CD14-positive monocyte (primary cell): ENCODE measurements around the gene MLX. TPM values are rescaled to one million over a fixed set of nuclear protein-coding genes. Genes with fewer than 3 reads are reported as not detected.

Experiments
- DNase-seq, 3 donors: peaks; one replicate each; pipeline ENCODE4 v3.0.0-alpha.2; 2011 to 2022
- H2AFZ ChIP-seq: 2 replicates; pipeline ENCODE4 v1.6.0; 2012; ENCODE audit warnings: mild to moderate bottlenecking, low read depth, low read length, inconsistent platforms; ENCODE audit not compliant: insufficient read depth, poor library complexity, severe bottlenecking
- H3K27ac ChIP-seq, 2 donors: 1 replicate in 1 of 2; 2 replicates in 1 of 2; pipeline ENCODE4 v1.5.1; 2012 to 2013; ENCODE audit warnings: low read length in 2 of 2, control low read depth in 1 of 2, inconsistent platforms in 1 of 2, low read depth in 1 of 2, mild to moderate bottlenecking in 1 of 2
- H3K27me3 ChIP-seq, 2 donors: one replicate each; pipeline versions ENCODE4 v1.6.0 to v1.6.1; 2011 to 2013; ENCODE audit warnings: low read length in 2 of 2; ENCODE audit not compliant: control insufficient read depth in 2 of 2, insufficient read depth in 2 of 2
- H3K36me3 ChIP-seq, 2 donors: replicated peaks in 1 of 2; 1 replicate in 1 of 2; 2 replicates in 1 of 2; pipeline versions ENCODE4 v1.5.1 to v1.6.1; 2012 to 2013; ENCODE audit warnings: low read length in 2 of 2, control low read depth in 1 of 2, inconsistent platforms in 1 of 2, mild to moderate bottlenecking in 1 of 2; ENCODE audit not compliant: insufficient read depth in 2 of 2, control insufficient read depth in 1 of 2
- H3K4me1 ChIP-seq, 2 donors: 1 replicate in 1 of 2; 2 replicates in 1 of 2; pipeline versions ENCODE4 v1.5.1 to v1.6.1; 2012 to 2013; ENCODE audit warnings: low read length in 2 of 2, control low read depth in 1 of 2, inconsistent platforms in 1 of 2, mild to moderate bottlenecking in 1 of 2, moderate library complexity in 1 of 2; ENCODE audit not compliant: insufficient read depth in 2 of 2, control insufficient read depth in 1 of 2
- H3K4me2 ChIP-seq: replicated peaks from 2 replicates; pipeline ENCODE3; 2012; ENCODE audit warnings: low read length, moderate library complexity, mild to moderate bottlenecking; ENCODE audit not compliant: poor library complexity, severe bottlenecking; ENCODE audit errors: extremely low read depth
- H3K4me3 ChIP-seq, 3 experiments: fragments of 200-600 bp in 1 of 3; sonication (generic) in 1 of 3; replicated peaks in 1 of 3; 1 replicate in 2 of 3; 2 replicates in 1 of 3; pipeline ENCODE4 v1.5.1; 2011 to 2013; ENCODE audit warnings: low read length in 3 of 3, mild to moderate bottlenecking in 3 of 3, control low read depth in 2 of 3, low read depth in 2 of 3, inconsistent platforms in 1 of 3, moderate library complexity in 1 of 3
- H3K79me2 ChIP-seq: 2 replicates; pipeline ENCODE4 v1.6.0; 2012; ENCODE audit warnings: mild to moderate bottlenecking, control low read depth, inconsistent platforms, low read length, moderate library complexity; ENCODE audit not compliant: insufficient read depth
- H3K9ac ChIP-seq: 2 replicates; pipeline ENCODE4 v1.6.0; 2017; ENCODE audit warnings: low read length, mild to moderate bottlenecking; ENCODE audit not compliant: insufficient read depth, poor library complexity, severe bottlenecking
- H3K9me3 ChIP-seq, 2 donors: replicated peaks in 1 of 2; 1 replicate in 1 of 2; 2 replicates in 1 of 2; pipeline versions ENCODE4 v1.5.1 to v1.6.1; 2012 to 2013; ENCODE audit warnings: low read length in 2 of 2, control low read depth in 1 of 2; ENCODE audit not compliant: control insufficient read depth in 1 of 2, insufficient read depth in 1 of 2
- H4K20me1 ChIP-seq: 2 replicates; pipeline ENCODE4 v1.6.0; 2012; ENCODE audit warnings: mild to moderate bottlenecking, low read length, control low read depth, moderate library complexity; ENCODE audit not compliant: insufficient read depth
- H3K27ac Mint-ChIP-seq, 7 donors: one replicate each; pipeline ENCODE4 v1.8.0; 2020; ENCODE audit warnings: mild to moderate bottlenecking in 7 of 7, mixed read lengths in 7 of 7, moderate library complexity in 6 of 7, inconsistent platforms in 2 of 7
- H3K27me3 Mint-ChIP-seq, 3 donors: one replicate each; pipeline ENCODE4 v1.8.0; 2021 to 2022; ENCODE audit warnings: low read depth in 3 of 3, mild to moderate bottlenecking in 3 of 3, mixed read lengths in 3 of 3, moderate library complexity in 3 of 3, inconsistent platforms in 1 of 3
- H3K36me3 Mint-ChIP-seq, 2 donors: one replicate each; pipeline ENCODE4 v1.8.0; 2020; ENCODE audit warnings: mixed read lengths in 2 of 2, inconsistent platforms in 1 of 2, mild to moderate bottlenecking in 1 of 2
- H3K4me1 Mint-ChIP-seq: one replicate; pipeline ENCODE4 v1.8.0; 2020; ENCODE audit warnings: mild to moderate bottlenecking, mixed read lengths
- H3K4me3 Mint-ChIP-seq, 2 donors: one replicate each; pipeline ENCODE4 v1.8.0; 2020; ENCODE audit warnings: mild to moderate bottlenecking in 2 of 2, mixed read lengths in 2 of 2, moderate library complexity in 1 of 2
- H3K9me3 Mint-ChIP-seq, 7 donors: one replicate each; pipeline ENCODE4 v1.8.0; 2020 to 2022; ENCODE audit warnings: mixed read lengths in 7 of 7, mild to moderate bottlenecking in 6 of 7, moderate library complexity in 6 of 7, inconsistent platforms in 2 of 7
- CTCF ChIP-seq: fragments of 200-600 bp; IDR thresholded peaks from one replicate; pipeline ENCODE4 v1.8.0; 2022; ENCODE audit warnings: antibody characterized with exemption, mild to moderate bottlenecking
- WGBS: methylation state at CpG from one replicate; pipeline ENCODE4 v1.1.5; 2013; ENCODE audit warnings: missing lambda C conversion rate; ENCODE audit not compliant: insufficient coverage; 5-methylcytosine and 5-hydroxymethylcytosine counted together
- intact Hi-C, 2 donors: fragments of 100-400 bp; cut with micrococcal nuclease; formaldehyde crosslinking; loops; one replicate each; pipeline versions ENCODE4 v1.15.0 to v1.15.1; 2023
- polyA plus RNA-seq, 3 donors: library from polyadenylated mRNA; depleted of rRNA in 1 of 3; unstranded in 2 of 3; stranded (reverse) in 1 of 3; fragments of 300-500 nt in 2 of 3; fragments of >200 nt in 1 of 3; fragmentation: Illumina TruSeq in 2 of 3; gene quantifications; 1 replicate in 2 of 3; 2 replicates in 1 of 3; pipeline ENCODE4 v1.2.3, GENCODE V29; 2012 to 2021

The MLX gene
- polyA plus RNA-seq, 3 donors = 61.4 to 106 (median 63.5) TPM

- no peak overlapping the region for H3K4me3 ChIP-seq
- Mint-ChIP-seq H3K4me1 (peaks cover 41% of the 10 kb centered on the region), H3K36me3 (peaks cover 37 to 60% of the 10 kb centered on the region in 2 donors), H3K4me3 (no peak overlapping the region), H3K9me3 (peaks cover 0 to 2% (median 0%) of the 10 kb centered on the region in 7 donors), H3K27ac (no peak overlapping the region), H3K27me3 (peaks cover 1 to 7% (median 3%) of the 10 kb centered on the region in 3 donors)
- H3K9ac ChIP-seq = no peak overlapping the region
- peaks cover 54% of the 10 kb centered on the region for H4K20me1 ChIP-seq
- H3K9me3 ChIP-seq = no peaks in the 10 kb centered on the region
- no peaks in the 10 kb centered on the region for H3K79me2 ChIP-seq
- 93% methylated on average over 9 of the region's 11 CpGs for WGBS
- peaks cover 36 to 38% of the 10 kb centered on the region in 2 donors for H3K4me1 ChIP-seq
- no peak overlapping the region for H3K27ac ChIP-seq
- H3K27me3 ChIP-seq = no peaks in the 10 kb centered on the region
- no peak overlapping the region for H3K4me2 ChIP-seq
- no peak for DNase-seq
- intact Hi-C loops = no loop called here
- no peak for TF ChIP-seq CTCF
- H3K36me3 ChIP-seq = peaks cover 25 to 35% of the 10 kb centered on the region in 2 donors
- H2AFZ ChIP-seq = no peak overlapping the region
Observed at GRCh38 chr17:42521666-42522262, 45.1 kb upstream of the MLX start.

- no peaks in the 10 kb centered on the region for H3K9me3 ChIP-seq
- intact Hi-C loops = no loop called here
- no peak overlapping the region for H3K4me3 ChIP-seq
- Mint-ChIP-seq H3K9me3 (peaks cover 0 to 2% (median 0%) of the 10 kb centered on the region in 7 donors), H3K4me1 (peaks cover 37% of the 10 kb centered on the region), H3K27me3 (peaks cover 1 to 7% (median 3%) of the 10 kb centered on the region in 3 donors), H3K27ac (no peak overlapping the region), H3K36me3 (peaks cover 34 to 55% of the 10 kb centered on the region in 2 donors), H3K4me3 (no peak overlapping the region)
- no peak overlapping the region for H3K9ac ChIP-seq
- no peaks in the 10 kb centered on the region for H3K79me2 ChIP-seq
- H3K4me2 ChIP-seq = no peak overlapping the region
- DNase-seq = no peak
- WGBS = 100% methylated on average over 4 of the region's 9 CpGs
- TF ChIP-seq CTCF = no peak
- no peak overlapping the region for H3K27ac ChIP-seq
- no peaks in the 10 kb centered on the region for H3K27me3 ChIP-seq
- H3K36me3 ChIP-seq = peaks cover 24 to 31% of the 10 kb centered on the region in 2 donors
- H2AFZ ChIP-seq = no peak overlapping the region
- peaks cover 50% of the 10 kb centered on the region for H4K20me1 ChIP-seq
- H3K4me1 ChIP-seq = peaks cover 31 to 32% of the 10 kb centered on the region in 2 donors
Observed at GRCh38 chr17:42522263-42522790, 44.6 kb upstream of the MLX start.
